ENCODE results near the gene OBSCN.

Gene OBSCN

GRCh38 chr1:228345201-228345930, 137.5 kb downstream of the OBSCN start:
- no peak for TF ChIP-seq CTCF (conservative IDR thresholded peaks at IDR 0.05; ENCODE audit: low read depth)
- H3K27ac ChIP-seq = no peak overlapping the region; the same call in 1 of the 2 replicates
- POLR2A ChIA-PET (ENCODE audit: low non-redundant PET) = no interaction called here
- no peak for DNase-seq (ENCODE audit: low spot score)
- CTCF ChIA-PET = no interaction called here

GRCh38 chr1:228346731-228347130, 138.9 kb downstream of the OBSCN start:
- no peak overlapping the region for H3K27ac ChIP-seq
- TF ChIP-seq CTCF (conservative IDR thresholded peaks at IDR 0.05; ENCODE audit: low read depth) = no peak
- DNase-seq (ENCODE audit: low spot score) = no peak
- CTCF ChIA-PET = no interaction called here
- POLR2A ChIA-PET (ENCODE audit: low non-redundant PET) = no interaction called here

- POLR2A ChIA-PET (ENCODE audit: low non-redundant PET) = no interaction called here
Measured at GRCh38 chr1:228347181-228347580, 139.3 kb downstream of the OBSCN start.

GRCh38 chr1:228348708-228349467, 141.0 kb downstream of the OBSCN start:
- CTCF ChIA-PET = no interaction called here
- no peak overlapping the region for H3K27ac ChIP-seq
- POLR2A ChIA-PET (ENCODE audit: low non-redundant PET) = no interaction called here
- no peak for DNase-seq (ENCODE audit: low spot score)
- TF ChIP-seq CTCF (conservative IDR thresholded peaks at IDR 0.05; ENCODE audit: low read depth) = no peak

More at GRCh38 chr1:228347181-228347580, 139.3 kb downstream of the OBSCN start:
- no peak for DNase-seq (ENCODE audit: low spot score)
- CTCF ChIA-PET = no interaction called here
- no peak overlapping the region for H3K27ac ChIP-seq
- no peak for TF ChIP-seq CTCF (conservative IDR thresholded peaks at IDR 0.05; ENCODE audit: low read depth)

- POLR2A ChIA-PET (ENCODE audit: low non-redundant PET) = no interaction called here
- TF ChIP-seq CTCF (conservative IDR thresholded peaks at IDR 0.05; ENCODE audit: low read depth) = no peak
- H3K27ac ChIP-seq = no peak overlapping the region
- DNase-seq (ENCODE audit: low spot score) = no peak
- CTCF ChIA-PET = no interaction called here
Measured at GRCh38 chr1:228349701-228350171, 141.9 kb downstream of the OBSCN start.

GRCh38 chr1:228350179-228350742, 142.4 kb downstream of the OBSCN start:
- ChIA-PET POLR2A (ENCODE audit: low non-redundant PET) (no interaction called here), CTCF (no interaction called here)
- no peak for DNase-seq (ENCODE audit: low spot score)
- no peak for TF ChIP-seq CTCF (conservative IDR thresholded peaks at IDR 0.05; ENCODE audit: low read depth)
- no peak overlapping the region for H3K27ac ChIP-seq
